NOMO-1 treated with dmso at 0.1 percent for 144 hours (cell line): Measurements from ENCODE around the gene GADD45A.
A peak's percentile ranks its signal among the peaks of the same experiment; 100 is the strongest.
"Not testable (repeated sequence)": the region's sequence is repeated elsewhere in the genome, so short reads cannot be mapped to it uniquely, and the experiment has no call there.

Source experiments
- DNase-seq: peaks from one replicate; lab custom pipeline; 2025; ENCODE audit not compliant: unreplicated experiment; lab: John Stamatoyannopoulos, UW

GADD45A gene

GRCh38 chr1:67717876-67718275, 32.9 kb downstream of the GADD45A start:
- no peak for DNase-seq

- DNase-seq, result no peak
Measured at GRCh38 chr1:67719329-67720196, 34.6 kb downstream of the GADD45A start.

- DNase-seq, result no peak
Measured at GRCh38 chr1:67721112-67721511, 36.1 kb downstream of the GADD45A start.

- DNase-seq, result no peak
Measured at GRCh38 chr1:67721650-67722291, 36.8 kb downstream of the GADD45A start.

GRCh38 chr1:67722292-67722944, 37.4 kb downstream of the GADD45A start:
- no peak for DNase-seq

- no peak for DNase-seq
Measured at GRCh38 chr1:67723126-67723525, 38.1 kb downstream of the GADD45A start.

GRCh38 chr1:67723620-67724019, 38.6 kb downstream of the GADD45A start:
- no peak for DNase-seq

- no peak for DNase-seq
Measured at GRCh38 chr1:67724928-67725560, 40.0 kb downstream of the GADD45A start.

GRCh38 chr1:67726224-67726623, 41.2 kb downstream of the GADD45A start:
- DNase-seq, result no peak

GRCh38 chr1:67729872-67730271, 44.9 kb downstream of the GADD45A start:
- DNase-seq, result no peak

GRCh38 chr1:67730312-67730711, 45.3 kb downstream of the GADD45A start:
- DNase-seq, result not testable (repeated sequence)

- DNase-seq, result no peak
Measured at GRCh38 chr1:67731322-67731721, 46.3 kb downstream of the GADD45A start.

- DNase-seq, result peak; percentile 37
Measured at GRCh38 chr1:67732750-67733151, 47.8 kb downstream of the GADD45A start.

- no peak for DNase-seq
Measured at GRCh38 chr1:67733681-67734322, 48.8 kb downstream of the GADD45A start.

- DNase-seq, result no peak
Measured at GRCh38 chr1:67734323-67734690, 49.3 kb downstream of the GADD45A start.

GRCh38 chr1:67735206-67735605, 50.2 kb downstream of the GADD45A start:
- no peak for DNase-seq

- DNase-seq, result no peak
Measured at GRCh38 chr1:67735806-67736627, 51.0 kb downstream of the GADD45A start.

- no peak for DNase-seq
Measured at GRCh38 chr1:67736750-67737149, 51.7 kb downstream of the GADD45A start.

- DNase-seq, result no peak
Measured at GRCh38 chr1:67737875-67738274, 52.9 kb downstream of the GADD45A start.
